ENCODE measurements around the gene RPSA. TPM values are rescaled to one million over a fixed set of nuclear protein-coding genes. Genes with fewer than 3 reads are reported as not detected.
A peak's percentile ranks its signal among the peaks of the same experiment; 100 is the strongest.

Gene RPSA
- total and polyA plus RNA-seq, 9 of the 15 experiments (the other 6 are each of a cell fraction or from before 2014, with no cell fraction given) = 2,290 to 4,272 (median 2,730) TPM

DNA sequence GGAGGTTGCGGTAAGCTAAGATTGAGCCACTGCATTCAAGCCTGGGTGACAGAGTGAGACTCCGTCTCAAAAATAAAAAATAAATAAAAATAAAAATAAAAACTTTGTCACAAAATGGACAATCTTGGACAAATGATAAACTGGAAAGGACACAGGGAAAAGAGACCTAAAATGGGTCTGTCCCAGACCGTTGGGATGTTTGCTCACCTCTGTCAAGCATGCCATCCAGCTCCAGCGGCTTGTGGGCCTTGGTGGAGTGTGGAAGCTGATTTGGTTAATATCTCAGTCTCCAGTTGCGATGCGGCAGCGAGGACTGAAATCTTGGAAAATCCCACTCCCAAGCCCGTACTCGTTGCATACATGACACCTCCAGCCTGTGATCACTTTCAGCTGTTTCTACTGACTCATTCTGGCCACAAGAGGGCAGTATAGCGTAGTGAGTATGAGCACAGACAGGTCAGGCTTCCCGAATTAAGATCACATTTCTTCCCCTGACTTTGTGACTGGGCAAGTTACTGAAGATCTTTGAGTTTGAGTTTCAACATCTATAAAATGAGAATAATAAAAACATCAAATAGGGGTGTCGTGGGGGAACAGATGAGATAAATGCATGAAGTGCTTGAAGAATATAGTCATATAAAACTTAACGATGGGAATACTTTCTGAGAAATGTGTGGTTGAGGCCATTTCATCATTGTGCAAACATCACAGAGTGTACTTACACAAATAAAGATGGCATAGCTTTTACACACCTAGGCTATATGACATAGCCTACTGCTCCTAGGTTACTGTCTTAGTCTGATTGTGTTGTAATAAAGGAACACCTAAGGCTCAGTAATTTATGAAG is 41.3 kb downstream of the RPSA start (continued):
- no peak for TF ChIP-seq ZBTB1 (CRISPR knock-in tag; IDR thresholded peaks at IDR 0.05; ENCODE audit: borderline replicate concordance, low read depth)
- TF ChIP-seq POLR2G (IDR thresholded peaks at IDR 0.05; ENCODE audit: low read depth, low read length) = no peak
- TF ChIP-seq, protein P1, sequence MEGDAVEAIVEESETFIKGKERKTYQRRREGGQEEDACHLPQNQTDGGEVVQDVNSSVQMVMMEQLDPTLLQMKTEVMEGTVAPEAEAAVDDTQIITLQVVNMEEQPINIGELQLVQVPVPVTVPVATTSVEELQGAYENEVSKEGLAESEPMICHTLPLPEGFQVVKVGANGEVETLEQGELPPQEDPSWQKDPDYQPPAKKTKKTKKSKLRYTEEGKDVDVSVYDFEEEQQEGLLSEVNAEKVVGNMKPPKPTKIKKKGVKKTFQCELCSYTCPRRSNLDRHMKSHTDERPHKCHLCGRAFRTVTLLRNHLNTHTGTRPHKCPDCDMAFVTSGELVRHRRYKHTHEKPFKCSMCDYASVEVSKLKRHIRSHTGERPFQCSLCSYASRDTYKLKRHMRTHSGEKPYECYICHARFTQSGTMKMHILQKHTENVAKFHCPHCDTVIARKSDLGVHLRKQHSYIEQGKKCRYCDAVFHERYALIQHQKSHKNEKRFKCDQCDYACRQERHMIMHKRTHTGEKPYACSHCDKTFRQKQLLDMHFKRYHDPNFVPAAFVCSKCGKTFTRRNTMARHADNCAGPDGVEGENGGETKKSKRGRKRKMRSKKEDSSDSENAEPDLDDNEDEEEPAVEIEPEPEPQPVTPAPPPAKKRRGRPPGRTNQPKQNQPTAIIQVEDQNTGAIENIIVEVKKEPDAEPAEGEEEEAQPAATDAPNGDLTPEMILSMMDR (IDR thresholded peaks at IDR 0.05 in 2 of 3, conservative IDR thresholded peaks at IDR 0.05 in 1 of 3; ENCODE audit: insufficient read depth in 2 of 3, low read depth in 1 of 3, low read length in 3 of 3) = peak; percentile 84 to 92 (median 92)
- no peak for TF ChIP-seq TARDBP (IDR thresholded peaks at IDR 0.05)
- no peak for TF ChIP-seq ZNF347 (CRISPR knock-in tag; IDR thresholded peaks at IDR 0.05; ENCODE audit: low read depth)
- no peak for TF ChIP-seq CEBPG (CRISPR knock-in tag; IDR thresholded peaks at IDR 0.05)
- TF ChIP-seq CEBPG (tag; conservative IDR thresholded peaks at IDR 0.05 in 1 of 2, IDR thresholded peaks at IDR 0.05 in 1 of 2) = no peak
- no peak for TF ChIP-seq GATAD2B (IDR thresholded peaks at IDR 0.05; ENCODE audit: borderline replicate concordance)
- TF ChIP-seq DMBX1 (CRISPR knock-in tag; IDR thresholded peaks at IDR 0.05; ENCODE audit: borderline replicate concordance) = no peak
- 0 out of 2 replicates have a peak, but pooled peaks have one; percentile 24 for TF ChIP-seq ESRRA (IDR thresholded peaks at IDR 0.05; ENCODE audit: borderline replicate concordance, low read depth)
- TF ChIP-seq KLF10 (CRISPR knock-in tag; IDR thresholded peaks at IDR 0.05) = no peak
- TF ChIP-seq, protein P2, sequence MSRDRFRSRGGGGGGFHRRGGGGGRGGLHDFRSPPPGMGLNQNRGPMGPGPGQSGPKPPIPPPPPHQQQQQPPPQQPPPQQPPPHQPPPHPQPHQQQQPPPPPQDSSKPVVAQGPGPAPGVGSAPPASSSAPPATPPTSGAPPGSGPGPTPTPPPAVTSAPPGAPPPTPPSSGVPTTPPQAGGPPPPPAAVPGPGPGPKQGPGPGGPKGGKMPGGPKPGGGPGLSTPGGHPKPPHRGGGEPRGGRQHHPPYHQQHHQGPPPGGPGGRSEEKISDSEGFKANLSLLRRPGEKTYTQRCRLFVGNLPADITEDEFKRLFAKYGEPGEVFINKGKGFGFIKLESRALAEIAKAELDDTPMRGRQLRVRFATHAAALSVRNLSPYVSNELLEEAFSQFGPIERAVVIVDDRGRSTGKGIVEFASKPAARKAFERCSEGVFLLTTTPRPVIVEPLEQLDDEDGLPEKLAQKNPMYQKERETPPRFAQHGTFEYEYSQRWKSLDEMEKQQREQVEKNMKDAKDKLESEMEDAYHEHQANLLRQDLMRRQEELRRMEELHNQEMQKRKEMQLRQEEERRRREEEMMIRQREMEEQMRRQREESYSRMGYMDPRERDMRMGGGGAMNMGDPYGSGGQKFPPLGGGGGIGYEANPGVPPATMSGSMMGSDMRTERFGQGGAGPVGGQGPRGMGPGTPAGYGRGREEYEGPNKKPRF (IDR thresholded peaks at IDR 0.05; ENCODE audit: low read depth, low read length) = no peak
- TF ChIP-seq, protein P3, sequence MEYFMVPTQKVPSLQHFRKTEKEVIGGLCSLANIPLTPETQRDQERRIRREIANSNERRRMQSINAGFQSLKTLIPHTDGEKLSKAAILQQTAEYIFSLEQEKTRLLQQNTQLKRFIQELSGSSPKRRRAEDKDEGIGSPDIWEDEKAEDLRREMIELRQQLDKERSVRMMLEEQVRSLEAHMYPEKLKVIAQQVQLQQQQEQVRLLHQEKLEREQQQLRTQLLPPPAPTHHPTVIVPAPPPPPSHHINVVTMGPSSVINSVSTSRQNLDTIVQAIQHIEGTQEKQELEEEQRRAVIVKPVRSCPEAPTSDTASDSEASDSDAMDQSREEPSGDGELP (CRISPR knock-in tag; IDR thresholded peaks at IDR 0.05; ENCODE audit: borderline replicate concordance) = peak; percentile 46; the same call in 1 of the 2 replicates
- no peak for TF ChIP-seq KLF6 (CRISPR knock-in tag; IDR thresholded peaks at IDR 0.05; ENCODE audit: borderline replicate concordance)
- no peak for TF ChIP-seq TRIM28 (IDR thresholded peaks at IDR 0.05)
- TF ChIP-seq CREB1 (IDR thresholded peaks at IDR 0.05) = no peak
- TF ChIP-seq CREB1 (CRISPR knock-in tag; IDR thresholded peaks at IDR 0.05) = no peak
